DND-41 (cell line): ENCODE results near the gene FMN2.

Source experiments
- ATAC-seq: fragments of 200-7000 bp; cut with Tn5 transposase; 3 replicates; pipeline ENCODE4 v1.9.1; 2021; ENCODE audit warnings: low read depth; ENCODE audit not compliant: insufficient read depth
- DNase-seq: peaks from one replicate; pipeline ENCODE4 v3.0.0-alpha.2; 2020
- H2AFZ ChIP-seq: 2 replicates; pipeline ENCODE4 v1.6.0; 2012; ENCODE audit warnings: low read depth, low read length
- H3K27ac ChIP-seq: 2 replicates; pipeline ENCODE4 v1.5.1; 2012; ENCODE audit warnings: low read length, inconsistent platforms
- H3K27me3 ChIP-seq: fragments of 200-600 bp; sonication (generic); 2 replicates; pipeline ENCODE4 v1.6.0; 2012; ENCODE audit warnings: low read length, mild to moderate bottlenecking, inconsistent platforms; ENCODE audit not compliant: insufficient read depth, poor library complexity
- H3K36me3 ChIP-seq: 2 replicates; pipeline ENCODE4 v1.5.1; 2012; ENCODE audit warnings: low read length, inconsistent platforms; ENCODE audit not compliant: insufficient read depth
- H3K4me1 ChIP-seq: 2 replicates; pipeline ENCODE4 v1.5.1; 2012; ENCODE audit warnings: mild to moderate bottlenecking, low read length; ENCODE audit not compliant: insufficient read depth
- H3K4me2 ChIP-seq: 2 replicates; pipeline ENCODE4 v1.6.0; 2012; ENCODE audit warnings: mild to moderate bottlenecking, moderate library complexity, low read length, inconsistent platforms; ENCODE audit not compliant: insufficient read depth
- H3K4me3 ChIP-seq, 2 experiments: fragments of 200-600 bp in 1 of 2; shearing (Covaris generic) in 1 of 2; 2 replicates each; pipeline ENCODE4 v1.5.1; 2012 to 2016; ENCODE audit warnings: inconsistent platforms in 2 of 2, low read length in 2 of 2, mild to moderate bottlenecking in 2 of 2, low read depth in 1 of 2, moderate library complexity in 1 of 2
- H3K79me2 ChIP-seq: 2 replicates; pipeline ENCODE4 v1.6.0; 2012; ENCODE audit warnings: low read length, inconsistent platforms; ENCODE audit not compliant: insufficient read depth
- H3K9ac ChIP-seq: 2 replicates; pipeline ENCODE4 v1.6.0; 2012; ENCODE audit warnings: low read depth, mild to moderate bottlenecking, inconsistent platforms, low read length, moderate library complexity
- H3K9me3 ChIP-seq: 2 replicates; pipeline ENCODE4 v1.5.1; 2012; ENCODE audit warnings: low read length, moderate library complexity, mild to moderate bottlenecking, inconsistent platforms; ENCODE audit not compliant: insufficient read depth, severe bottlenecking
- H4K20me1 ChIP-seq: 2 replicates; pipeline ENCODE4 v1.6.0; 2012; ENCODE audit warnings: low read length; ENCODE audit not compliant: insufficient read depth
- EZH2 ChIP-seq: IDR thresholded peaks from 3 replicates; pipeline ENCODE4 v1.6.1; 2012; ENCODE audit warnings: borderline replicate concordance, low read depth, mild to moderate bottlenecking, moderate library complexity, low read length, inconsistent platforms; ENCODE audit not compliant: severe bottlenecking
- TF ChIP-seq, protein P1 (sequence below): IDR thresholded peaks from 2 replicates; pipeline ENCODE4 v1.5.1; 2012; ENCODE audit warnings: borderline replicate concordance, low read length, moderate library complexity, mild to moderate bottlenecking; ENCODE audit not compliant: poor library complexity, severe bottlenecking; ENCODE audit errors: extremely low read depth

Gene FMN2

GRCh38 chr1:240462766-240463395 lies 371.2 kb downstream of the FMN2 start:
- Histone ChIP-seq H3K9ac (no peak overlapping the region), H3K4me1 (no peaks in the 10 kb centered on the region), H3K36me3 (no peaks in the 10 kb centered on the region), H4K20me1 (no peaks in the 10 kb centered on the region), H3K79me2 (no peaks in the 10 kb centered on the region), H3K27me3 (peaks cover 5% of the 10 kb centered on the region), H2AFZ (no peak overlapping the region), H3K27ac (no peak overlapping the region), H3K4me2 (no peak overlapping the region), H3K4me3 (no peak overlapping the region), H3K9me3 (no peaks in the 10 kb centered on the region)
- ATAC-seq, result no peak
- DNase-seq, result no peak
- TF ChIP-seq, protein P1, sequence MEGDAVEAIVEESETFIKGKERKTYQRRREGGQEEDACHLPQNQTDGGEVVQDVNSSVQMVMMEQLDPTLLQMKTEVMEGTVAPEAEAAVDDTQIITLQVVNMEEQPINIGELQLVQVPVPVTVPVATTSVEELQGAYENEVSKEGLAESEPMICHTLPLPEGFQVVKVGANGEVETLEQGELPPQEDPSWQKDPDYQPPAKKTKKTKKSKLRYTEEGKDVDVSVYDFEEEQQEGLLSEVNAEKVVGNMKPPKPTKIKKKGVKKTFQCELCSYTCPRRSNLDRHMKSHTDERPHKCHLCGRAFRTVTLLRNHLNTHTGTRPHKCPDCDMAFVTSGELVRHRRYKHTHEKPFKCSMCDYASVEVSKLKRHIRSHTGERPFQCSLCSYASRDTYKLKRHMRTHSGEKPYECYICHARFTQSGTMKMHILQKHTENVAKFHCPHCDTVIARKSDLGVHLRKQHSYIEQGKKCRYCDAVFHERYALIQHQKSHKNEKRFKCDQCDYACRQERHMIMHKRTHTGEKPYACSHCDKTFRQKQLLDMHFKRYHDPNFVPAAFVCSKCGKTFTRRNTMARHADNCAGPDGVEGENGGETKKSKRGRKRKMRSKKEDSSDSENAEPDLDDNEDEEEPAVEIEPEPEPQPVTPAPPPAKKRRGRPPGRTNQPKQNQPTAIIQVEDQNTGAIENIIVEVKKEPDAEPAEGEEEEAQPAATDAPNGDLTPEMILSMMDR, result no peak
- no peak for TF ChIP-seq EZH2

- H3K9ac ChIP-seq, result no peak overlapping the region
- no peak overlapping the region for H3K4me2 ChIP-seq
- no peaks in the 10 kb centered on the region for H4K20me1 ChIP-seq
- no peak overlapping the region for H3K4me3 ChIP-seq
- no peak for DNase-seq
- H3K36me3 ChIP-seq, result no peaks in the 10 kb centered on the region
- ATAC-seq, result no peak
- H3K4me1 ChIP-seq, result no peaks in the 10 kb centered on the region
- TF ChIP-seq EZH2, result no peak
- TF ChIP-seq, protein P1, result no peak
- peaks cover 5% of the 10 kb centered on the region for H3K27me3 ChIP-seq
- no peaks in the 10 kb centered on the region for H3K79me2 ChIP-seq
- H2AFZ ChIP-seq, result no peak overlapping the region
- H3K27ac ChIP-seq, result no peak overlapping the region
- no peaks in the 10 kb centered on the region for H3K9me3 ChIP-seq
Measured at GRCh38 chr1:240464099-240464498, 372.4 kb downstream of the FMN2 start.

GRCh38 chr1:240465531-240465940 lies 373.9 kb downstream of the FMN2 start:
- H3K4me3 ChIP-seq, result no peak overlapping the region
- H2AFZ ChIP-seq, result no peak overlapping the region
- no peak overlapping the region for H3K9ac ChIP-seq
- H3K36me3 ChIP-seq, result no peaks in the 10 kb centered on the region
- no peak for ATAC-seq
- H3K4me1 ChIP-seq, result no peaks in the 10 kb centered on the region
- no peak overlapping the region for H3K27ac ChIP-seq
- TF ChIP-seq, protein P1, result no peak
- TF ChIP-seq EZH2, result no peak
- no peak for DNase-seq
- no peaks in the 10 kb centered on the region for H3K79me2 ChIP-seq
- no peaks in the 10 kb centered on the region for H4K20me1 ChIP-seq
- peaks cover 5% of the 10 kb centered on the region for H3K27me3 ChIP-seq
- no peaks in the 10 kb centered on the region for H3K9me3 ChIP-seq
- H3K4me2 ChIP-seq, result no peak overlapping the region
